Endothelial cell of umbilical vein (primary cell): ENCODE results near the gene FARP2. TPM values are rescaled to one million over a fixed set of nuclear protein-coding genes. Genes with fewer than 3 reads are reported as not detected.

ENCODE experiments used
- BruUV-seq: library from RNA; stranded (reverse); fragments of 400-500 nt; replicated peaks from 2 replicates; lab custom pipeline; 2021; lab: Mats Ljungman, UMichigan
- CTCF ChIA-PET: fragments of 300-600, 350-600 bp; sonication (Branson Sonifier 250); formaldehyde crosslinking; loops from one replicate; lab custom pipeline; 2021; ENCODE audit warnings: antibody characterized with exemption, inconsistent platforms; lab: Charles Lee
- POLR2A ChIA-PET: fragments of 300-600, 350-600 bp; sonication (Branson Sonifier 250); formaldehyde crosslinking; loops from one replicate; lab custom pipeline; 2021; ENCODE audit warnings: antibody characterized with exemption, inconsistent platforms; lab: Charles Lee
- DNase-seq: peaks from one replicate; pipeline ENCODE4 v3.0.0-alpha.2; 2011; ENCODE audit warnings: low read depth, low spot score
- FAIRE-seq: peaks from 2 replicates; lab custom pipeline; 2011; peaks lifted over from hg19 to GRCh38; lab: Jason Lieb, UNC
- H2AFZ ChIP-seq: 2 replicates; pipeline ENCODE4 v1.6.0; 2012; ENCODE audit warnings: low read depth, low read length, control low read depth, inconsistent platforms
- H3K27ac ChIP-seq: 2 replicates; pipeline ENCODE4 v1.5.1; 2011; ENCODE audit warnings: low read depth, mild to moderate bottlenecking, control low read depth, low read length, moderate library complexity; ENCODE audit not compliant: insufficient read depth
- H3K27me3 ChIP-seq, 2 experiments: 2 replicates each; pipeline versions ENCODE4 v1.6.0 to v1.6.1; 2011; ENCODE audit warnings: low read length in 2 of 2, mixed read lengths in 1 of 2; ENCODE audit not compliant: control insufficient read depth in 2 of 2, insufficient read depth in 2 of 2
- H3K36me3 ChIP-seq, 2 experiments: 2 replicates in 1 of 2; 3 replicates in 1 of 2; pipeline ENCODE4 v1.5.1; 2011; ENCODE audit warnings: low read length in 2 of 2, mild to moderate bottlenecking in 1 of 2, moderate library complexity in 1 of 2; ENCODE audit not compliant: control insufficient read depth in 2 of 2, insufficient read depth in 2 of 2; ENCODE audit errors: extremely low read depth in 1 of 2
- H3K4me1 ChIP-seq: 3 replicates; pipeline ENCODE4 v1.5.1; 2011; ENCODE audit warnings: mild to moderate bottlenecking, low read length; ENCODE audit not compliant: control insufficient read depth, insufficient read depth; ENCODE audit errors: extremely low read depth
- H3K4me2 ChIP-seq: 2 replicates; pipeline ENCODE4 v1.6.1; 2011; ENCODE audit warnings: low read length, control low read depth, mixed read lengths; ENCODE audit not compliant: insufficient read depth
- H3K4me3 ChIP-seq, 3 experiments: fragments of 200-600 bp in 1 of 3; sonication (generic), shearing (Covaris generic) in 1 of 3; replicated peaks in 1 of 3; 2 replicates each; pipeline ENCODE4 v1.5.1; 2011 to 2016; ENCODE audit warnings: control low read depth in 3 of 3, low read length in 3 of 3, mild to moderate bottlenecking in 2 of 3, inconsistent platforms in 1 of 3, low read depth in 1 of 3, moderate library complexity in 1 of 3; ENCODE audit not compliant: insufficient read depth in 1 of 3
- H3K79me2 ChIP-seq: 2 replicates; pipeline ENCODE4 v1.6.0; 2012; ENCODE audit warnings: low read length, inconsistent platforms; ENCODE audit not compliant: control insufficient read depth, insufficient read depth
- H3K9ac ChIP-seq: replicated peaks from 2 replicates; pipeline ENCODE3; 2011; ENCODE audit warnings: low read length, control low read depth; ENCODE audit not compliant: insufficient read depth; ENCODE audit errors: extremely low read depth
- H3K9me1 ChIP-seq: replicated peaks from 3 replicates; pipeline ENCODE4 v1.6.0; 2011; ENCODE audit warnings: mild to moderate bottlenecking, low read length; ENCODE audit not compliant: control insufficient read depth, insufficient read depth; ENCODE audit errors: extremely low read depth
- H3K9me3 ChIP-seq: replicated peaks from 2 replicates; pipeline ENCODE4 v1.5.1; 2012; ENCODE audit warnings: low read length, inconsistent platforms; ENCODE audit not compliant: control insufficient read depth, insufficient read depth
- H4K20me1 ChIP-seq: replicated peaks from 2 replicates; pipeline ENCODE3; 2011; ENCODE audit warnings: mild to moderate bottlenecking, low read length; ENCODE audit not compliant: control insufficient read depth, insufficient read depth; ENCODE audit errors: extremely low read depth
- CTCF ChIP-seq, 2 donors: IDR thresholded peaks; 1 replicate in 1 of 2; 2 replicates in 1 of 2; pipeline ENCODE4 v1.5.1; 2011; ENCODE audit warnings: low read length in 2 of 2, mild to moderate bottlenecking in 2 of 2, moderate library complexity in 2 of 2, control low read depth in 1 of 2, inconsistent platforms in 1 of 2, low read depth in 1 of 2; ENCODE audit not compliant: insufficient read depth in 1 of 2; ENCODE audit errors: extremely low read depth in 1 of 2
- EZH2 ChIP-seq: IDR thresholded peaks from 2 replicates; pipeline ENCODE4 v1.6.1; 2012; ENCODE audit warnings: borderline replicate concordance, low read depth, mild to moderate bottlenecking, moderate library complexity, low read length, inconsistent platforms; ENCODE audit not compliant: severe bottlenecking
- FOS ChIP-seq: IDR thresholded peaks from 2 replicates; pipeline ENCODE4 v1.6.1; 2011; ENCODE audit warnings: mild to moderate bottlenecking, low read length, moderate library complexity, borderline replicate concordance; ENCODE audit not compliant: insufficient read depth
- GATA2 ChIP-seq: IDR thresholded peaks from 2 replicates; pipeline ENCODE4 v1.7.0; 2011; ENCODE audit warnings: low read depth, mild to moderate bottlenecking, moderate library complexity, mixed read lengths, low read length; ENCODE audit not compliant: insufficient read length, insufficient read depth
- JUN ChIP-seq: IDR thresholded peaks from 2 replicates; pipeline ENCODE4 v1.6.1; 2011; ENCODE audit warnings: borderline replicate concordance, low read depth; ENCODE audit not compliant: insufficient read length, insufficient read depth
- MAX ChIP-seq: IDR thresholded peaks from 2 replicates; pipeline ENCODE4 v1.6.1; 2011; ENCODE audit not compliant: insufficient read depth, insufficient read length
- MYC ChIP-seq: IDR thresholded peaks from one replicate; pipeline ENCODE4 v1.6.1; 2011; ENCODE audit warnings: mild to moderate bottlenecking, low read depth, low read length
- POLR2A ChIP-seq: IDR thresholded peaks from 2 replicates; pipeline ENCODE4 v1.6.1; 2012; ENCODE audit warnings: low read depth, mild to moderate bottlenecking, control low read depth, low read length
- POLR2AphosphoS5 ChIP-seq: IDR thresholded peaks from 2 replicates; pipeline ENCODE4 v1.6.1; 2012; ENCODE audit warnings: low read depth, mild to moderate bottlenecking, control low read depth, low read length, moderate library complexity; ENCODE audit not compliant: insufficient read depth
- dilution Hi-C: fragments of 300-500 bp; cut with MboI; formaldehyde crosslinking; loops from one replicate; pipeline ENCODE4 v1.15.0; 2019; ENCODE audit warnings: low sequenced_read_pairs; ENCODE audit not compliant: extremely low pct_ligation_motif_present
- intact Hi-C: fragments of 100-400 bp; cut with micrococcal nuclease; formaldehyde crosslinking; loops from one replicate; pipeline ENCODE4 v1.10.0; 2022
- polyA plus RNA-seq, 4 experiments: library from polyadenylated mRNA; depleted of rRNA in 3 of 4; stranded (reverse) in 3 of 4; unstranded in 1 of 4; fragments of >200 nt; gene quantifications; 2 replicates each; pipeline versions ENCODE4 v1.2.1 to v1.2.3, GENCODE V29; 2011 to 2012; ENCODE audit warnings: missing spikeins in 1 of 4
- total RNA-seq: library from RNA; stranded (reverse); gene quantifications from 2 replicates; pipeline ENCODE4 v1.2.3, GENCODE V29; 2021

Gene FARP2
- total and polyA plus RNA-seq, 2 donors (not counting 3 experiments of a cell fraction or from before 2014, with no cell fraction given), result 15.3 to 45.3 TPM

GRCh38 chr2:241478166-241478565 is 122.1 kb downstream of the FARP2 start:
- ChIA-PET CTCF (interaction anchor here (0.5 kb wide), 1 partner anchor 1005 kb away, joined by 3 read pairs; no protein-coding TSS in a partner anchor), POLR2A (no interaction called here)
- TF ChIP-seq JUN (no peak), MYC (no peak), EZH2 (no peak), POLR2A (no peak), CTCF (IDR thresholded peaks at IDR 0.05; ENCODE audit: extremely low read depth in 1 of 2, insufficient read depth in 1 of 2, low read depth in 1 of 2, low read length in 2 of 2) (no peak), GATA2 (no peak), FOS (no peak), POLR2AphosphoS5 (no peak), MAX (no peak)
- no peaks in the 10 kb centered on the region for H3K4me1 ChIP-seq
- no peak for DNase-seq
- no peak overlapping the region for H3K27ac ChIP-seq
- H4K20me1 ChIP-seq, result no peaks in the 10 kb centered on the region
- no peaks in the 10 kb centered on the region for H3K36me3 ChIP-seq
- H3K4me3 ChIP-seq, result no peak overlapping the region
- no peak overlapping the region for H3K9ac ChIP-seq
- H3K4me2 ChIP-seq, result no peak overlapping the region
- no peak for FAIRE-seq
- dilution Hi-C loops, result no loop called here
- no peaks in the 10 kb centered on the region for H3K9me1 ChIP-seq
- intact Hi-C loops, result no loop called here
- H2AFZ ChIP-seq, result no peak overlapping the region
- no peaks in the 10 kb centered on the region for H3K79me2 ChIP-seq
- H3K27me3 ChIP-seq, result no peaks in the 10 kb centered on the region
- no TSS peak for BruUV-seq
- H3K9me3 ChIP-seq, result no peaks in the 10 kb centered on the region
